Activated CD8-positive, alpha-beta T cell treated with anti-CD3 and anti-CD28 coated beads for 36 hours (primary cell): Measurements from ENCODE around the gene DTD1. TPM values are rescaled to one million over a fixed set of nuclear protein-coding genes. Genes with fewer than 3 reads are reported as not detected.

ENCODE experiments used
- ATAC-seq: fragments of 200-7000 bp; cut with Tn5 transposase; one replicate; pipeline ENCODE4 v1.10.0; 2021; ENCODE audit warnings: mild to moderate bottlenecking, moderate library complexity
- CTCF ChIA-PET: fragments of 350-600 bp; sonication (Branson Sonifier 250); formaldehyde crosslinking; loops from one replicate; lab custom pipeline; 2021; ENCODE audit warnings: antibody characterized with exemption; lab: Charles Lee
- POLR2A ChIA-PET: fragments of 350-600 bp; sonication (Branson Sonifier 250); formaldehyde crosslinking; loops from one replicate; lab custom pipeline; 2021; ENCODE audit warnings: antibody characterized with exemption; lab: Charles Lee
- DNase-seq: peaks from one replicate; pipeline ENCODE4 v3.0.0-alpha.2; 2020
- H3K27ac Mint-ChIP-seq: one replicate; pipeline ENCODE4 v1.8.0; 2021; ENCODE audit warnings: mild to moderate bottlenecking, mixed read lengths
- H3K27me3 Mint-ChIP-seq: one replicate; pipeline ENCODE4 v1.8.0; 2021; ENCODE audit warnings: mixed read lengths
- H3K36me3 Mint-ChIP-seq: one replicate; pipeline ENCODE4 v1.8.0; 2021; ENCODE audit warnings: low read depth, mixed read lengths
- H3K4me1 Mint-ChIP-seq: one replicate; pipeline ENCODE4 v1.8.0; 2021; ENCODE audit warnings: low read depth, mixed read lengths
- H3K4me3 Mint-ChIP-seq: one replicate; pipeline ENCODE4 v1.8.0; 2021; ENCODE audit warnings: mild to moderate bottlenecking, moderate library complexity, mixed read lengths
- H3K9me3 Mint-ChIP-seq: one replicate; pipeline ENCODE4 v1.8.0; 2021; ENCODE audit warnings: mixed read lengths
- intact Hi-C: fragments of 100-400 bp; cut with micrococcal nuclease; formaldehyde crosslinking; loops from one replicate; pipeline ENCODE4 v1.10.0; 2022
- total RNA-seq, 2 experiments: library from RNA; stranded (reverse); gene quantifications; one replicate each; pipeline ENCODE4 v1.2.3, GENCODE V29; 2021
- TF ChIP-seq, protein P1 (sequence below): fragments of 200-600 bp; IDR thresholded peaks from one replicate; pipeline ENCODE4 v1.8.0; 2022; ENCODE audit warnings: antibody characterized with exemption, mild to moderate bottlenecking

The DTD1 gene
- total RNA-seq, 2 experiments from 2014 or later = 52.3 to 53.5 TPM

DNA sequence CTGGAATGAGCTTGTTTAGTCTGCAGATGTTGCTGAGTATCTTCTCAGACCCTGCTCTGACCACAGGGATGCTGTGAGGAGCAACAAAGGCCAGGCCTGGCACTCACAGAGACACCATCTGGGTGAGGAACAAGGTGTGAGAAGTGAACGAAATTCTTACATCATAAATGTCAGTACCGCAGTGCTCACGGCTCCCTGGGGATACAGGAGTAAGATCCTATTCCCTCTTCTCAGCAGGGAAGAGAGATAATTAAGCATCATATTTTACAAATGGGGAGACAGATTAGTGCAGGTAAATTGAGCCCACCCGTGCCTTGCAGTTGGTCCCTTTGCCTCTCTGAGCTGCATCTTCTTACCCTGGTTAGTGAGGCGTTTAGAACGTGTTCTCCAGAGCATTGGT, 106.2 kb downstream of the DTD1 start:
- Mint-ChIP-seq H3K4me1 (no peaks in the 10 kb centered on the region), H3K36me3 (peaks cover 7% of the 10 kb centered on the region), H3K4me3 (no peak overlapping the region), H3K27ac (no peak overlapping the region), H3K9me3 (no peaks in the 10 kb centered on the region), H3K27me3 (no peaks in the 10 kb centered on the region)
- no peak for DNase-seq
- intact Hi-C loops = no loop called here
- ChIA-PET POLR2A (no interaction called here), CTCF (no interaction called here)
- ATAC-seq = no peak
- TF ChIP-seq, protein P1, sequence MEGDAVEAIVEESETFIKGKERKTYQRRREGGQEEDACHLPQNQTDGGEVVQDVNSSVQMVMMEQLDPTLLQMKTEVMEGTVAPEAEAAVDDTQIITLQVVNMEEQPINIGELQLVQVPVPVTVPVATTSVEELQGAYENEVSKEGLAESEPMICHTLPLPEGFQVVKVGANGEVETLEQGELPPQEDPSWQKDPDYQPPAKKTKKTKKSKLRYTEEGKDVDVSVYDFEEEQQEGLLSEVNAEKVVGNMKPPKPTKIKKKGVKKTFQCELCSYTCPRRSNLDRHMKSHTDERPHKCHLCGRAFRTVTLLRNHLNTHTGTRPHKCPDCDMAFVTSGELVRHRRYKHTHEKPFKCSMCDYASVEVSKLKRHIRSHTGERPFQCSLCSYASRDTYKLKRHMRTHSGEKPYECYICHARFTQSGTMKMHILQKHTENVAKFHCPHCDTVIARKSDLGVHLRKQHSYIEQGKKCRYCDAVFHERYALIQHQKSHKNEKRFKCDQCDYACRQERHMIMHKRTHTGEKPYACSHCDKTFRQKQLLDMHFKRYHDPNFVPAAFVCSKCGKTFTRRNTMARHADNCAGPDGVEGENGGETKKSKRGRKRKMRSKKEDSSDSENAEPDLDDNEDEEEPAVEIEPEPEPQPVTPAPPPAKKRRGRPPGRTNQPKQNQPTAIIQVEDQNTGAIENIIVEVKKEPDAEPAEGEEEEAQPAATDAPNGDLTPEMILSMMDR = no peak

DNA sequence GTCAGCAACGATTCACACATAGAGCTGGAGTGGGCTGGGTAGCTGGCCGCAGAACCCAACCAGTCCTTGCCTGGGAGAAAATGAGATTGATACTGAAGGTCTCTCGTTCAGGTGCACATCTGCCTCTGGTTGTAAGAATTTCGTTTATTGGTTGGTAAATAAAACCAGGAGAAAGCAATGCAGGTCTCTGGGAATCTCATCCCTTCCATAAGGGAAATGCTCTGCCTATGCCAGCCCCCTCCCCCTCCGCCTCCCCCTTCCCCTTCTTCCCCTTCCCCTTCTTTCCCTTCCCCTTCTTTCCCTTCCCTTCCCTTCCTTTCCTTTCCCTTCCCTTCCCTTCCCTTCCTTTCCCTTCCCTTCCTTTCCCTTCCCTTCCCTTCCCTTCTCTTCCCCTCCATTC, 107.3 kb downstream of the DTD1 start:
- intact Hi-C loops = no loop called here
- ChIA-PET CTCF (no interaction called here), POLR2A (no interaction called here)

DNA sequence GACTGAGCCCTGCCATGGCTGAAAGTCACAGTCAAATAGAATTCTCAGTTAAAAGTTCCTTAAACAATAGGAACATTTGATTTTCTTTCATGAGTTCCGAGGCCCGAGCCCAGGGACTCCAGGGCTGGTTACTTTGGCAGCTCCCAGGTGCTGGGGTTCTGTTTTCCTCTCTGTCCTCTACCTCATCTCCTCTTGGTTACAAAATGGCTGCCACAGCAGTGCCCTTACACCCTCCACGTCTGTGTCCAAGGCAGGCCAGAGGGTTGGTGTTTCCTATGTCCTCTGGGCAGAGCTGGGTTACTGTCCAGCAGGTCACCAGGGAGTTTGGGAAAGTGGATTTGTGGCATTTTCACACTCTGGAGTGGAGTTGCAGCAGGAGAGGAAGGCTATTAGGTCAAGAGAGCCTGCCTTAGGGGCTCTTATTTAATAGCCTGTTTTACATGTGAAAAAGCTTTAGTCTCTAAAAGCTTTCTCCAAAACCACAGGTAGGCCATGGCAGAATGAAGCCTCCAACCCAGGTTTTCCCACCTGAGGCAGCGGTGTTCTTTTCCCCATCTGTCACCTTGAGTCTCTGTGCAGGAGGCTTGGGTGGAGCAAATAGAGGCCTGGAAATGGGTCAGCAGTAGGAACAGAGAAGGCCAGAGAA, 111.0 kb downstream of the DTD1 start:
- POLR2A ChIA-PET = no interaction called here
- ATAC-seq (no peak), DNase-seq (no peak)
- CTCF ChIA-PET = no interaction called here
- Mint-ChIP-seq H3K27ac (no peak overlapping the region), H3K9me3 (no peaks in the 10 kb centered on the region), H3K4me3 (no peak overlapping the region), H3K27me3 (no peaks in the 10 kb centered on the region), H3K36me3 (peaks cover 4% of the 10 kb centered on the region), H3K4me1 (peaks cover 5% of the 10 kb centered on the region)
- intact Hi-C loops = no loop called here
- TF ChIP-seq, protein P1 = no peak

More for the DNA sequence above, 107.3 kb downstream of the DTD1 start:
- ATAC-seq (no peak), DNase-seq (no peak)
- Mint-ChIP-seq H3K4me3 (no peak overlapping the region), H3K36me3 (peaks cover 7% of the 10 kb centered on the region), H3K9me3 (no peaks in the 10 kb centered on the region), H3K27me3 (no peaks in the 10 kb centered on the region), H3K4me1 (peaks cover 2% of the 10 kb centered on the region), H3K27ac (no peak overlapping the region)
- TF ChIP-seq, protein P1 = no peak

DNA sequence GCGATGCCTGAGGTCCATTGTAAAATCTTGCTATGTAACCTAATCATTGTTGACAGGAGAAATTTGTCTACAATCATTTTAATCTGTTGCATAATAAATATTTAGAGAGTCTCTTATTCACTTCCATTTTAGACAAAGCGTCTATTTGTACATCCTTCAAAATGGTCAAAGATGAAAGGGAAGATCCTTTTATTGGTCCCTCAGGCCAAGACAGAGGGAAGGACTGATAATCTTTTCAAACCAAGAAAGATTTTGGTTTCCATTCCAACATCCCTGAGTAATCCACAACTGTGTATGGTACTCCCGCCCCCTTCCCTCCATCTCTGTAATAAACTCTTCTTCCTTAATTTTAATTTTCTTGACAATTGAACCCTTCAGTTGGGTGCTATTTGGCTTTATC, 114.1 kb downstream of the DTD1 start:
- H3K9me3 Mint-ChIP-seq = no peaks in the 10 kb centered on the region
- DNase-seq (no peak), ATAC-seq (no peak)
- intact Hi-C loops = no loop called here
- no peak overlapping the region for H3K4me3 Mint-ChIP-seq
- POLR2A ChIA-PET = no interaction called here
- TF ChIP-seq, protein P1 = no peak
- peaks cover 2% of the 10 kb centered on the region for H3K36me3 Mint-ChIP-seq
- peaks cover 8% of the 10 kb centered on the region for H3K4me1 Mint-ChIP-seq
- no peak overlapping the region for H3K27ac Mint-ChIP-seq
- CTCF ChIA-PET = no interaction called here
- no peaks in the 10 kb centered on the region for H3K27me3 Mint-ChIP-seq

DNA sequence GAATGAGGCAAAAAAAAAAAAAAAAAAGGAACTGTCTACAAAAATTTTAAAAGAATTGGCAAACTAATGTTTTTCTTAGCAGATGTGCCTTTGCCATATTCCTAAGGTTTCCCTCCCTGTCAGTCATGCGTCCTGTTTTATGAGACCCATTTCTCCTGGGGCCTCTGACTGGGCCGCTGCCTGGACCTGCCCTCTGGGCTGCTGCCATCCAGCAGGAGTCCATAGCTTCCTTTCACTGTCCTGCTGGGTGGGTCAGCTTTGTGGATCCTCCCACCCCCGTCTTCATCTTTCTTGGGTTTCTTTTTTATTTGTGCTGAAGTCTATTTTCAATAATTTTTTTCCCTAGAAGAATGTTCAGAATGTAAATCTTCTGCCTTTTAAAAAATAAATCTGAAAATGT, 114.9 kb downstream of the DTD1 start:
- TF ChIP-seq, protein P1 = no peak
- H3K4me3 Mint-ChIP-seq = no peak overlapping the region
- peaks cover 2% of the 10 kb centered on the region for H3K36me3 Mint-ChIP-seq
- POLR2A ChIA-PET = no interaction called here
- peaks cover 8% of the 10 kb centered on the region for H3K4me1 Mint-ChIP-seq
- no peaks in the 10 kb centered on the region for H3K27me3 Mint-ChIP-seq
- no peaks in the 10 kb centered on the region for H3K9me3 Mint-ChIP-seq
- DNase-seq (no peak), ATAC-seq (no peak)
- intact Hi-C loops = no loop called here
- H3K27ac Mint-ChIP-seq = no peak overlapping the region
- CTCF ChIA-PET = no interaction called here
